Keratinocyte (primary cell): ENCODE data around the gene NT5E. TPM values are rescaled to one million over a fixed set of nuclear protein-coding genes. Genes with fewer than 3 reads are reported as not detected.

ENCODE experiments used
- DNase-seq: peaks from one replicate; pipeline ENCODE4 v3.0.0-alpha.2; 2011; ENCODE audit warnings: low read depth, missing footprints, low spot score
- FAIRE-seq: peaks from 2 replicates; lab custom pipeline; 2011; peaks lifted over from hg19 to GRCh38; lab: Jason Lieb, UNC
- H2AFZ ChIP-seq: 2 replicates; pipeline ENCODE4 v1.6.0; 2012; ENCODE audit warnings: low read length, control low read depth, inconsistent platforms; ENCODE audit not compliant: control insufficient read depth
- H3K27ac ChIP-seq: 2 replicates; pipeline ENCODE4 v1.5.1; 2011; ENCODE audit warnings: low read length; ENCODE audit not compliant: control insufficient read depth, insufficient read depth
- H3K27me3 ChIP-seq: 3 replicates; pipeline ENCODE4 v1.6.0; 2011; ENCODE audit warnings: low read length; ENCODE audit not compliant: control insufficient read depth, insufficient read depth; ENCODE audit errors: extremely low read depth
- H3K36me3 ChIP-seq, 2 experiments: 2 replicates in 1 of 2; 3 replicates in 1 of 2; pipeline ENCODE4 v1.5.1; 2011; ENCODE audit warnings: low read length in 2 of 2, mild to moderate bottlenecking in 1 of 2; ENCODE audit not compliant: control insufficient read depth in 2 of 2, insufficient read depth in 2 of 2; ENCODE audit errors: extremely low read depth in 1 of 2
- H3K4me1 ChIP-seq: 3 replicates; pipeline ENCODE4 v1.5.1; 2011; ENCODE audit warnings: low read length; ENCODE audit not compliant: control insufficient read depth, insufficient read depth; ENCODE audit errors: extremely low read depth
- H3K4me2 ChIP-seq: 3 replicates; pipeline ENCODE4 v1.6.0; 2011; ENCODE audit warnings: low read depth, low read length; ENCODE audit not compliant: control insufficient read depth, insufficient read depth; ENCODE audit errors: extremely low read depth
- H3K4me3 ChIP-seq, 3 experiments: fragments of 200-600 bp in 1 of 3; sonication (generic) in 1 of 3; 2 replicates in 2 of 3; 3 replicates in 1 of 3; pipeline ENCODE4 v1.5.1; 2011 to 2016; ENCODE audit warnings: low read length in 3 of 3, mild to moderate bottlenecking in 3 of 3, control low read depth in 2 of 3, inconsistent platforms in 1 of 3, low read depth in 1 of 3, mixed read lengths in 1 of 3, mixed run types in 1 of 3, moderate library complexity in 1 of 3; ENCODE audit not compliant: control insufficient read depth in 2 of 3, insufficient read depth in 2 of 3; ENCODE audit errors: extremely low read depth in 1 of 3
- H3K79me2 ChIP-seq: 2 replicates; pipeline ENCODE4 v1.6.0; 2012; ENCODE audit warnings: low read length; ENCODE audit not compliant: control insufficient read depth, insufficient read depth
- H3K9ac ChIP-seq: 3 replicates; pipeline ENCODE4 v1.6.0; 2011; ENCODE audit warnings: low read length; ENCODE audit not compliant: control insufficient read depth, insufficient read depth; ENCODE audit errors: extremely low read depth
- H3K9me1 ChIP-seq: 3 replicates; pipeline ENCODE4 v1.6.0; 2011; ENCODE audit warnings: low read length; ENCODE audit not compliant: control insufficient read depth, insufficient read depth; ENCODE audit errors: extremely low read depth
- H3K9me3 ChIP-seq: 2 replicates; pipeline ENCODE4 v1.5.1; 2012; ENCODE audit warnings: low read depth, low read length; ENCODE audit not compliant: control insufficient read depth
- H4K20me1 ChIP-seq: 3 replicates; pipeline ENCODE4 v1.6.0; 2011; ENCODE audit warnings: low read length; ENCODE audit not compliant: control insufficient read depth, insufficient read depth; ENCODE audit errors: extremely low read depth
- EZH2 ChIP-seq: IDR thresholded peaks from one replicate; pipeline ENCODE4 v1.6.1; 2012; ENCODE audit warnings: inconsistent platforms, mild to moderate bottlenecking, low read length, moderate library complexity
- dilution Hi-C: fragments of 300-500 bp; cut with MboI; formaldehyde crosslinking; loops from one replicate; pipeline ENCODE4 v1.7.0; 2020; ENCODE audit warnings: low sequenced_read_pairs; ENCODE audit not compliant: extremely low pct_ligation_motif_present
- polyA plus RNA-seq, 5 experiments: library from polyadenylated mRNA; depleted of rRNA in 3 of 5; stranded (reverse) in 3 of 5; stranded (forward) in 1 of 5; unstranded in 1 of 5; fragments of >200 nt; gene quantifications; 1 replicate in 1 of 5; 2 replicates in 3 of 5; 3 replicates in 1 of 5; pipeline versions ENCODE4 v1.2.1 to v1.2.3, GENCODE V29; 2011 to 2012; ENCODE audit warnings: missing spikeins in 2 of 5, low read depth in 1 of 5, low replicate concordance in 1 of 5
- TF ChIP-seq, protein P1 (sequence below), 3 experiments: IDR thresholded peaks in 1 of 3; conservative IDR thresholded peaks in 1 of 3; optimal IDR thresholded peaks in 1 of 3; 2 replicates in 2 of 3; 3 replicates in 1 of 3; pipeline versions ENCODE3 to v1.5.1; 2011; ENCODE audit warnings: low read length in 3 of 3, mild to moderate bottlenecking in 3 of 3, moderate library complexity in 2 of 3, control low read depth in 1 of 3, inconsistent platforms in 1 of 3; ENCODE audit not compliant: insufficient read depth in 2 of 3; ENCODE audit errors: extremely low read depth in 1 of 3

Gene NT5E
- polyA plus RNA-seq, 1 donor (not counting 4 experiments of a cell fraction or from before 2014, with no cell fraction given) = 268 TPM

DNA sequence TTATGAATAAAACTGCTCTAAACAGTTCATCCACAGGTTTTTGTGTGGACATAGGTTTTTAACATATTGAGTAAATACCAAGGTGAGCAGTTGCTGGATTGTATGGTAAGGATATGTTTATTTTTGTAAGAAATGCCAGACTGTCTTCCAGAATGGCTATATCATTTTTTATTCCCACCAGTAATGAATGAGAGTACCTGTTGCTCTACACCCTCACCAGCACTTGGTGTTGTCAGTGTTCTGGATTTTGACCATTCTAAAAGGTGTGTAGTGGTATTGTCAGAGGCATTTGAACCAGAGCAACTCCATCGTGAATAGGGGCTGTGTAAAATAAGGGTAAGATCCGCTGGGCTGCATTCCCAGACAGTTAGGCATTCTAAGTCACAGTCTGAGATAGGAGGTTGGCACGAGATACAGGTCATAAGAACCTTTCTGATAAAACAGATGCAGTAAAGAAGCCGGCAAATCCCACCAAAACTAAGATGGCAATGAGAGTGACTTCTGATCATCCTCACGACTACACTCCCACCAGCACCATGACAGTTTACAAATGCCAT is 12.9 kb upstream of the NT5E start:
- TF ChIP-seq, protein P1, sequence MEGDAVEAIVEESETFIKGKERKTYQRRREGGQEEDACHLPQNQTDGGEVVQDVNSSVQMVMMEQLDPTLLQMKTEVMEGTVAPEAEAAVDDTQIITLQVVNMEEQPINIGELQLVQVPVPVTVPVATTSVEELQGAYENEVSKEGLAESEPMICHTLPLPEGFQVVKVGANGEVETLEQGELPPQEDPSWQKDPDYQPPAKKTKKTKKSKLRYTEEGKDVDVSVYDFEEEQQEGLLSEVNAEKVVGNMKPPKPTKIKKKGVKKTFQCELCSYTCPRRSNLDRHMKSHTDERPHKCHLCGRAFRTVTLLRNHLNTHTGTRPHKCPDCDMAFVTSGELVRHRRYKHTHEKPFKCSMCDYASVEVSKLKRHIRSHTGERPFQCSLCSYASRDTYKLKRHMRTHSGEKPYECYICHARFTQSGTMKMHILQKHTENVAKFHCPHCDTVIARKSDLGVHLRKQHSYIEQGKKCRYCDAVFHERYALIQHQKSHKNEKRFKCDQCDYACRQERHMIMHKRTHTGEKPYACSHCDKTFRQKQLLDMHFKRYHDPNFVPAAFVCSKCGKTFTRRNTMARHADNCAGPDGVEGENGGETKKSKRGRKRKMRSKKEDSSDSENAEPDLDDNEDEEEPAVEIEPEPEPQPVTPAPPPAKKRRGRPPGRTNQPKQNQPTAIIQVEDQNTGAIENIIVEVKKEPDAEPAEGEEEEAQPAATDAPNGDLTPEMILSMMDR (optimal IDR thresholded peaks at IDR 0.05 in 1 of 3, IDR thresholded peaks at IDR 0.05 in 1 of 3, conservative IDR thresholded peaks at IDR 0.05 in 1 of 3; ENCODE audit: extremely low read depth in 1 of 3, insufficient read depth in 2 of 3, low read length in 3 of 3) = no peak
- no peak for TF ChIP-seq EZH2
- Histone ChIP-seq H3K79me2 (no peaks in the 10 kb centered on the region), H3K27ac (no peak overlapping the region), H3K27me3 (no peaks in the 10 kb centered on the region), H4K20me1 (no peaks in the 10 kb centered on the region), H2AFZ (no peak overlapping the region), H3K4me2 (no peak overlapping the region), H3K9ac (no peak overlapping the region), H3K9me1 (no peaks in the 10 kb centered on the region), H3K4me3 (no peak overlapping the region), H3K36me3 (no peaks in the 10 kb centered on the region), H3K4me1 (no peaks in the 10 kb centered on the region), H3K9me3 (no peaks in the 10 kb centered on the region)
- no peak for FAIRE-seq
- no peak for DNase-seq
- dilution Hi-C loops = no loop called here

DNA sequence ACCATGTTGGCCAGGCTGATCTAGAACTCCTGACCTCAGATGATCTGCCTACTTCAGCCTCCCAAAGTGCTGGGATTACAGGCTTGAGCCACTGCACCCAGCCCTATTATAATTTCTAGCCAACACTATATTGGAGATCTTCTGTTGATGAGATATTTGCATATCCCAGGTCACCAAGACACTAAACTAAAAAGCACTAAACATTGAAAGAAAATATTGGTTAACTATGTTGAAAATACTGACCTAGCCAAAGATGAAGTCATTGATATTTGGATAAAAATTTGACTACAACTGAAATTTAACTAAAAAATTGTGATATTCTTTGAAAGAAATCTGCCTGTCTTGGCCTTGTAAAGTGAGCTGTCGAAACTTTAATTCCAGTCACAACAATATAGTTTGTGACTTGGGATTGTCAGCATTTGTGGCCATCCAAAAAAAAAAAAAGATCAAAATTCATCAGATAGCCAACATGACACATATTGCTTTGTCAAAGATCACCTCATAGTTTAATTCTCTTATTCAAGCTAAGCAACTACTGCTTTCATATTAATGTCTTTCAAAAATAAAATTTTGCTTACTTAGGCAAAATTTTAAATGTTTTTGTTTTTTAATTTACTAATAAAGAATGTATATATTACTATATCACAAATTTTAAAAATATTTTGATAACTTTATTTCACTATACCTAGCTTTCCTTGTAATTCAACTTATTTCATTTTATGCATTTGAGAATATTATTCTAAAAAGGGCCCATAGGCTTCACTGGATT is 6.3 kb upstream of the NT5E start:
- no peak overlapping the region for H3K4me3 ChIP-seq
- H3K9me3 ChIP-seq = peaks cover 2% of the 10 kb centered on the region
- H3K36me3 ChIP-seq = peaks cover 0 to 2% of the 10 kb centered on the region in 2 experiments
- no peaks in the 10 kb centered on the region for H3K27me3 ChIP-seq
- peaks cover 7% of the 10 kb centered on the region for H3K79me2 ChIP-seq
- dilution Hi-C loops = no loop called here
- no peaks in the 10 kb centered on the region for H3K9me1 ChIP-seq
- no peaks in the 10 kb centered on the region for H4K20me1 ChIP-seq
- TF ChIP-seq EZH2 = no peak
- no peak overlapping the region for H3K4me2 ChIP-seq
- H2AFZ ChIP-seq = no peak overlapping the region
- H3K9ac ChIP-seq = no peak overlapping the region
- H3K27ac ChIP-seq = no peak overlapping the region
- peaks cover 7% of the 10 kb centered on the region for H3K4me1 ChIP-seq
- DNase-seq (no peak), FAIRE-seq (no peak)
